Neural progenitor cell (in vitro differentiated cells): ENCODE measurements around the gene DEGS2. TPM values are rescaled to one million over a fixed set of nuclear protein-coding genes. Genes with fewer than 3 reads are reported as not detected.

Source experiments
- DNase-seq: peaks from one replicate; pipeline ENCODE4 v3.0.0-alpha.2; 2016; ENCODE audit warnings: low spot score
- H2AFZ ChIP-seq: fragments of 200-600 bp; sonication (generic); replicated peaks from 2 replicates; pipeline ENCODE4 v1.6.1; 2016; ENCODE audit warnings: antibody characterized with exemption
- H3F3A ChIP-seq: fragments of 200-600 bp; sonication (generic); 2 replicates; pipeline ENCODE4 v1.6.1; 2016; ENCODE audit warnings: antibody characterized with exemption, low read depth
- H3K27ac ChIP-seq: fragments of 200-600 bp; sonication (generic); 2 replicates; pipeline ENCODE4 v1.5.1; 2016; ENCODE audit warnings: mild to moderate bottlenecking
- H3K27me3 ChIP-seq: fragments of 200-600 bp; sonication (generic); 2 replicates; pipeline ENCODE4 v1.6.1; 2016; ENCODE audit warnings: mild to moderate bottlenecking, moderate library complexity
- H3K36me3 ChIP-seq: fragments of 200-600 bp; sonication (generic); 2 replicates; pipeline ENCODE4 v1.5.1; 2016
- H3K4me1 ChIP-seq: fragments of 200-600 bp; sonication (generic); 2 replicates; pipeline ENCODE4 v1.6.1; 2016; ENCODE audit warnings: mixed run types
- H3K4me2 ChIP-seq: fragments of 200-600 bp; sonication (generic); 2 replicates; pipeline ENCODE4 v1.6.1; 2016
- H3K4me3 ChIP-seq: fragments of 200-600 bp; sonication (generic); 2 replicates; pipeline ENCODE4 v1.5.1; 2016
- H3K79me2 ChIP-seq: fragments of 200-600 bp; sonication (generic); 2 replicates; pipeline ENCODE4 v1.6.1; 2016; ENCODE audit warnings: low read depth
- H3K9ac ChIP-seq: fragments of 200-600 bp; sonication (generic); 2 replicates; pipeline ENCODE4 v1.6.1; 2016
- H3K9me3 ChIP-seq: fragments of 200-600 bp; sonication (generic); 2 replicates; pipeline ENCODE4 v1.5.1; 2016; ENCODE audit warnings: low read depth
- H4K20me1 ChIP-seq: fragments of 200-600 bp; sonication (generic); 2 replicates; pipeline ENCODE4 v1.6.1; 2016; ENCODE audit warnings: low read depth
- H3K27ac Mint-ChIP-seq: 3 replicates; pipeline ENCODE4 v1.8.0; 2021; ENCODE audit warnings: mixed read lengths
- H3K27me3 Mint-ChIP-seq: 2 replicates; pipeline ENCODE4 v1.8.0; 2022; ENCODE audit warnings: low read depth, mild to moderate bottlenecking, inconsistent platforms, moderate library complexity, mixed read lengths; ENCODE audit not compliant: insufficient read depth
- H3K36me3 Mint-ChIP-seq: 3 replicates; pipeline ENCODE4 v1.8.0; 2021; ENCODE audit warnings: mixed read lengths
- H3K4me1 Mint-ChIP-seq: 3 replicates; pipeline ENCODE4 v1.8.0; 2021; ENCODE audit warnings: mixed read lengths
- H3K4me3 Mint-ChIP-seq: 3 replicates; pipeline ENCODE4 v1.8.0; 2021; ENCODE audit warnings: mild to moderate bottlenecking, moderate library complexity, mixed read lengths
- H3K9me3 Mint-ChIP-seq: 3 replicates; pipeline ENCODE4 v1.8.0; 2020; ENCODE audit warnings: mixed read lengths
- CTCF ChIP-seq: fragments of 200-600 bp; sonication (generic); IDR thresholded peaks from 2 replicates; pipeline ENCODE4 v1.5.1; 2017; ENCODE audit warnings: antibody characterized with exemption, mild to moderate bottlenecking
- EZH2 ChIP-seq: fragments of 200-600 bp; sonication (generic); IDR thresholded peaks from 2 replicates; pipeline ENCODE4 v1.6.1; 2017; ENCODE audit warnings: antibody characterized with exemption, mild to moderate bottlenecking, moderate library complexity
- EZH2phosphoT487 ChIP-seq: fragments of 200-600 bp; sonication (generic); IDR thresholded peaks from 2 replicates; pipeline ENCODE4 v1.6.1; 2017; ENCODE audit warnings: antibody characterized with exemption
- total RNA-seq: library from RNA; depleted of rRNA; stranded (reverse); fragments of >200 nt; gene quantifications from 2 replicates; pipeline ENCODE4 v1.2.3, GENCODE V29; 2015; ENCODE audit warnings: low replicate concordance

The DEGS2 gene
- total RNA-seq, 1 donor from 2014 or later: not detected

- Histone ChIP-seq H3K4me3 (no peak overlapping the region), H3K36me3 (no peaks in the 10 kb centered on the region), H4K20me1 (no peaks in the 10 kb centered on the region), H3K27ac (no peak overlapping the region), H2AFZ (no peak overlapping the region), H3F3A (peaks cover 9% of the 10 kb centered on the region), H3K9ac (no peak overlapping the region), H3K79me2 (no peaks in the 10 kb centered on the region), H3K4me1 (peaks cover 9% of the 10 kb centered on the region), H3K9me3 (no peaks in the 10 kb centered on the region), H3K4me2 (no peak overlapping the region), H3K27me3 (no peaks in the 10 kb centered on the region)
- DNase-seq: no peak
- H3K4me1 Mint-ChIP-seq: peaks cover 10% of the 10 kb centered on the region
- H3K36me3 Mint-ChIP-seq: peaks cover 28% of the 10 kb centered on the region
- H3K9me3 Mint-ChIP-seq: no peaks in the 10 kb centered on the region
- TF ChIP-seq CTCF (peak; percentile 9), EZH2 (no peak)
- H3K4me3 Mint-ChIP-seq: no peak overlapping the region
- peaks cover 5% of the 10 kb centered on the region for H3K27me3 Mint-ChIP-seq
- no peak overlapping the region for H3K27ac Mint-ChIP-seq
These were observed 23.7 kb downstream of the DEGS2 start for GRCh38 chr14:100135784-100136183.

- H3K27me3 ChIP-seq: no peaks in the 10 kb centered on the region
- H3K9me3 Mint-ChIP-seq: no peaks in the 10 kb centered on the region
- H3K27ac Mint-ChIP-seq: no peak overlapping the region
- H2AFZ ChIP-seq: no peak overlapping the region
- H3K79me2 ChIP-seq: no peaks in the 10 kb centered on the region
- H3K4me3 Mint-ChIP-seq: no peak overlapping the region
- peaks cover 2% of the 10 kb centered on the region for H3F3A ChIP-seq
- no peak for TF ChIP-seq EZH2
- TF ChIP-seq CTCF: no peak
- TF ChIP-seq EZH2phosphoT487: no peak
- H3K4me2 ChIP-seq: no peak overlapping the region
- H3K4me3 ChIP-seq: no peak overlapping the region
- H3K4me1 Mint-ChIP-seq: peaks cover 4% of the 10 kb centered on the region
- no peak for DNase-seq
- H4K20me1 ChIP-seq: no peaks in the 10 kb centered on the region
- no peak overlapping the region for H3K27ac ChIP-seq
- H3K36me3 ChIP-seq: no peaks in the 10 kb centered on the region
- H3K27me3 Mint-ChIP-seq: peaks cover 5% of the 10 kb centered on the region
- no peaks in the 10 kb centered on the region for H3K9me3 ChIP-seq
- H3K4me1 ChIP-seq: peaks cover 2% of the 10 kb centered on the region
- H3K9ac ChIP-seq: no peak overlapping the region
- H3K36me3 Mint-ChIP-seq: peaks cover 28% of the 10 kb centered on the region
These were observed 24.4 kb downstream of the DEGS2 start for GRCh38 chr14:100135073-100135472.

GRCh38 chr14:100134586-100134985 lies 24.9 kb downstream of the DEGS2 start:
- no peaks in the 10 kb centered on the region for H4K20me1 ChIP-seq
- Mint-ChIP-seq H3K9me3 (no peaks in the 10 kb centered on the region), H3K27me3 (peaks cover 2% of the 10 kb centered on the region), H3K4me3 (no peak overlapping the region), H3K4me1 (peaks cover 1% of the 10 kb centered on the region), H3K36me3 (peaks cover 29% of the 10 kb centered on the region), H3K27ac (no peak overlapping the region)
- no peaks in the 10 kb centered on the region for H3K27me3 ChIP-seq
- H3K4me1 ChIP-seq: no peaks in the 10 kb centered on the region
- H3K4me2 ChIP-seq: no peak overlapping the region
- H3F3A ChIP-seq: no peaks in the 10 kb centered on the region
- H3K79me2 ChIP-seq: no peaks in the 10 kb centered on the region
- no peaks in the 10 kb centered on the region for H3K9me3 ChIP-seq
- TF ChIP-seq EZH2phosphoT487: no peak
- TF ChIP-seq EZH2: no peak
- TF ChIP-seq CTCF: no peak
- no peak overlapping the region for H3K4me3 ChIP-seq
- H3K9ac ChIP-seq: no peak overlapping the region
- DNase-seq: no peak
- no peaks in the 10 kb centered on the region for H3K36me3 ChIP-seq
- H3K27ac ChIP-seq: no peak overlapping the region
- no peak overlapping the region for H2AFZ ChIP-seq
